Measurements from ENCODE around the gene GOLGA6A.
"Not testable (repeated sequence)": the region's sequence is repeated elsewhere in the genome, so short reads cannot be mapped to it uniquely, and the experiment has no call there.

- TF ChIP-seq CTCF (conservative IDR thresholded peaks at IDR 0.05 in 1 of 2, IDR thresholded peaks at IDR 0.05 in 1 of 2; ENCODE audit: extremely low read depth in 1 of 2, insufficient read depth in 1 of 2, low read depth in 1 of 2, low read length in 2 of 2); EZH2 (IDR thresholded peaks at IDR 0.05; ENCODE audit: borderline replicate concordance, low read length): not testable (repeated sequence)
Measured at GRCh38 chr15:74096753-74097474, 14.6 kb upstream of the GOLGA6A start.
